ENCODE results near the gene H2AZ2. TPM values are rescaled to one million over a fixed set of nuclear protein-coding genes. Genes with fewer than 3 reads are reported as not detected.

The H2AZ2 gene
- total and polyA plus RNA-seq, 2 of the 4 experiments (the other 2 are of a cell fraction), result 156 to 162 TPM

DNA sequence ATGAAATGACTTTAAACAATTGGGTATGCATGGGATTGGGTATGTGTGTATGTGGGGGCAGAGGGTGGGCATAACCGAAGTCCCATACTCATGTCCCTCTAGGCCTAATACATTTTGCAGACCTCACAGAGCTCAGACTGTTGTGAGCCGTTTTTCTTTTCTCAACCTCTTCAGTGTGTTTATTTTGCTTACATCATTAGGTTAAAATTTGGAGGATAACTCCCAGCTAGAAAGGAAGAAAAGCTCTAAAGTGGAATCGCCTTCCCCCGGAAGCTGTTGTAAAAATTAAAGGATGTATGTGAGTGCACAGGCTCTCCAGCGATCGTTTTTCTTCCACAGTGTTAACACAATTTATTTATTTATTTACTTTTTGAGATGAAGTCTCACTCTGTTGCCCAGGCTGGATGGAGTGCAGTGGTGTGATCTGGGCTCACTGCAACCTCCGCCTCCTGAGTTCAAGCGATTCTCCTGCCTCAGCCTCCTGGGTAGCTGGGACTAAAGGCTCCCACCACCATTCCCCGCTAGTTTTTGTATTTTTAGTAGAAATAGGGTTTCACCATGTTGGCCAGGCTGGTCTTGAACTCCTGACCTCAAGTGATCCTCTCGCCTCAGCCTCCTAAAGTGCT, 1.5 kb upstream of the H2AZ2 start (continued):
- no peak for TF ChIP-seq FOS (IDR thresholded peaks at IDR 0.05; ENCODE audit: low read depth, low read length)

DNA sequence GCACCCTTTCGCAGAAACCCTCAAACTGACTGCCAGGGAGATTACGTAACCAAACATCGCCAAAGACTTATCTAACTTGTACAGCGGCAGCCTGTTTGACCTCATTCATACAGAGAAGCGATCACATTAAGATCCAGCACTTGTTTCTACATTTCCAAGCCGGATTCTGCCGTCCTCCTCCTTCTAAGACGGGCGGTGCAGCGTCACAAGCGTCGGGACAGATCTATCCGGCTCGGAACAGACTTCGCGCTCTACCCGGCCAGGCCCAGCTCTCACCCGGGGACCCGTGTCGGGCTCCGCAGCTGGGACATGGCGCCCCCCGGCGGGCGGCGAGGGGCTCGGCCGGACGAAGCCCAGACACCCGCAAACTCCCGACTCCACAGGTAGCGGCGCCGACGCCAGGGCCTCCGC, 373 bp downstream of the H2AZ2 start:
- WGBS, 2 experiments (ENCODE audit: extremely low coverage in 2 of 2, insufficient read length in 1 of 2), result 0% methylated on average over 15 of the region's 36 CpGs; no CpG with 5 or more reads in 1 of the 2 experiments
- TF ChIP-seq RAD21 (IDR thresholded peaks at IDR 0.05; ENCODE audit: low read length), result peak; percentile 82
- TF ChIP-seq NFE2L2 (IDR thresholded peaks at IDR 0.05; ENCODE audit: low read depth, low read length), result no peak
- TF ChIP-seq MXI1 (IDR thresholded peaks at IDR 0.05; ENCODE audit: borderline replicate concordance, low read depth, low read length), result no peak; the same call in 1 of the 2 replicates
- no peak for TF ChIP-seq MAFK (IDR thresholded peaks at IDR 0.05; ENCODE audit: low read depth, low read length)
- TF ChIP-seq BHLHE40 (IDR thresholded peaks at IDR 0.05; ENCODE audit: low read depth, low read length), result no peak
- peak; percentile 90 for TF ChIP-seq CEBPB (IDR thresholded peaks at IDR 0.05; ENCODE audit: low read depth, low read length)
- TF ChIP-seq, protein P1, sequence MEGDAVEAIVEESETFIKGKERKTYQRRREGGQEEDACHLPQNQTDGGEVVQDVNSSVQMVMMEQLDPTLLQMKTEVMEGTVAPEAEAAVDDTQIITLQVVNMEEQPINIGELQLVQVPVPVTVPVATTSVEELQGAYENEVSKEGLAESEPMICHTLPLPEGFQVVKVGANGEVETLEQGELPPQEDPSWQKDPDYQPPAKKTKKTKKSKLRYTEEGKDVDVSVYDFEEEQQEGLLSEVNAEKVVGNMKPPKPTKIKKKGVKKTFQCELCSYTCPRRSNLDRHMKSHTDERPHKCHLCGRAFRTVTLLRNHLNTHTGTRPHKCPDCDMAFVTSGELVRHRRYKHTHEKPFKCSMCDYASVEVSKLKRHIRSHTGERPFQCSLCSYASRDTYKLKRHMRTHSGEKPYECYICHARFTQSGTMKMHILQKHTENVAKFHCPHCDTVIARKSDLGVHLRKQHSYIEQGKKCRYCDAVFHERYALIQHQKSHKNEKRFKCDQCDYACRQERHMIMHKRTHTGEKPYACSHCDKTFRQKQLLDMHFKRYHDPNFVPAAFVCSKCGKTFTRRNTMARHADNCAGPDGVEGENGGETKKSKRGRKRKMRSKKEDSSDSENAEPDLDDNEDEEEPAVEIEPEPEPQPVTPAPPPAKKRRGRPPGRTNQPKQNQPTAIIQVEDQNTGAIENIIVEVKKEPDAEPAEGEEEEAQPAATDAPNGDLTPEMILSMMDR (conservative IDR thresholded peaks at IDR 0.05; ENCODE audit: low read depth, low read length), result peak; percentile 87
- TF ChIP-seq SMC3 (IDR thresholded peaks at IDR 0.05; ENCODE audit: low read depth, low read length), result peak; percentile 82
- TF ChIP-seq CHD1 (IDR thresholded peaks at IDR 0.05; ENCODE audit: low read depth, low read length), result no peak
- TF ChIP-seq, protein P2, sequence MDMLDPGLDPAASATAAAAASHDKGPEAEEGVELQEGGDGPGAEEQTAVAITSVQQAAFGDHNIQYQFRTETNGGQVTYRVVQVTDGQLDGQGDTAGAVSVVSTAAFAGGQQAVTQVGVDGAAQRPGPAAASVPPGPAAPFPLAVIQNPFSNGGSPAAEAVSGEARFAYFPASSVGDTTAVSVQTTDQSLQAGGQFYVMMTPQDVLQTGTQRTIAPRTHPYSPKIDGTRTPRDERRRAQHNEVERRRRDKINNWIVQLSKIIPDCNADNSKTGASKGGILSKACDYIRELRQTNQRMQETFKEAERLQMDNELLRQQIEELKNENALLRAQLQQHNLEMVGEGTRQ (IDR thresholded peaks at IDR 0.05; ENCODE audit: low read depth, low read length), result no peak
- peak; percentile 24; the same call in 1 of the 2 replicates for TF ChIP-seq MAZ (IDR thresholded peaks at IDR 0.05; ENCODE audit: borderline replicate concordance, low read depth, low read length)
- TF ChIP-seq POLR2A (IDR thresholded peaks at IDR 0.05; ENCODE audit: low read depth, low read length), result no peak
- TF ChIP-seq RFX5 (IDR thresholded peaks at IDR 0.05; ENCODE audit: low read depth, low read length), result 0 out of 2 replicates have a peak, but pooled peaks have one; percentile 33

More for the DNA sequence above, 373 bp downstream of the H2AZ2 start:
- H3K27ac ChIP-seq (ENCODE audit: insufficient read depth, low read length), result peak overlapping the region; percentile 81
- peak overlapping the region; percentile 78; the same call in 1 of the 2 replicates for H4K5ac ChIP-seq (ENCODE audit: low read depth, low read length)
- peak; percentile 78 for ATAC-seq (ENCODE audit: low read depth)
- peak overlapping the region; percentile 94 for H3K9ac ChIP-seq (ENCODE audit: low read depth, low read length)
- H2BK5ac ChIP-seq (ENCODE audit: low read depth, low read length, poor library complexity, severe bottlenecking), result peak overlapping the region; percentile 77
- peaks cover 3% of the 10 kb centered on the region; the same call in 1 of the 2 replicates for H3K9me1 ChIP-seq (ENCODE audit: insufficient read depth, low read length)
- H2AK9ac ChIP-seq (replicated peaks; ENCODE audit: low read depth, low read length, poor library complexity), result peak overlapping the region; percentile 75
- H2BK120ac ChIP-seq (ENCODE audit: low read depth, low read length), result 0 out of 2 replicates have a peak overlapping the region, but pooled peaks have one; percentile 26
- H3K27me3 ChIP-seq (ENCODE audit: control insufficient read depth, insufficient read depth, low read length), result no peaks in the 10 kb centered on the region
- no peak overlapping the region for H2AK5ac ChIP-seq (ENCODE audit: low read depth, low read length)
- H3K4me2 ChIP-seq (ENCODE audit: low read depth, low read length), result peak overlapping the region; percentile 96
- in situ Hi-C loops (cut with MboI; ENCODE audit: low sequenced_read_pairs) (loop anchor here (10.0 kb wide), 1 partner anchor 253 kb away; no protein-coding TSS in a partner anchor), dilution Hi-C loops (cut with HindIII; ENCODE audit: low sequenced_read_pairs, unreplicated experiment) (no loop called here), intact Hi-C loops (cut with micrococcal nuclease) (loop anchor here (1.0 to 5.0 kb wide), 3 partner anchors 98 to 259 kb away; partner anchors contain the start of gene OGDH)
- H3K4me3 ChIP-seq (ENCODE audit: insufficient read depth, low read depth, low read length), result peak overlapping the region; percentile 90
- peaks cover 12% of the 10 kb centered on the region for H4K20me1 ChIP-seq (ENCODE audit: insufficient read depth, low read length)
- peak; percentile 82 for DNase-seq
- H2AFZ ChIP-seq (replicated peaks; ENCODE audit: low read length, poor library complexity), result peak overlapping the region; percentile 95
- no peak overlapping the region for H4K91ac ChIP-seq (ENCODE audit: insufficient read depth, low read depth, low read length)
- BruUV-seq (replicated peaks), result no TSS peak
- peak overlapping the region; percentile 77 for H3K4ac ChIP-seq (ENCODE audit: low read depth, low read length)
- POLR2A ChIA-PET (ENCODE audit: unreplicated experiment), result no interaction called here
- H2BK20ac ChIP-seq (ENCODE audit: low read depth, low read length), result no peak overlapping the region
- CTCF ChIA-PET, result interaction anchor here (0.9 to 1.0 kb wide), 2 partner anchors 115 to 256 kb away, joined by 3 to 4 read pairs; no protein-coding TSS in a partner anchor
- peaks cover 2 to 20% of the 10 kb centered on the region in 2 experiments; a peak in 2 of 4 replicates for H3K79me1 ChIP-seq (ENCODE audit: low read depth in 1 of 2, low read length in 2 of 2)
- H3K36me3 ChIP-seq (ENCODE audit: control insufficient read depth, insufficient read depth, low read length), result no peaks in the 10 kb centered on the region
- peak overlapping the region; percentile 83; the same call in 1 of the 2 replicates for H3K18ac ChIP-seq (ENCODE audit: low read depth, low read length)
- no peaks in the 10 kb centered on the region for H3K9me3 ChIP-seq (ENCODE audit: control insufficient read depth, insufficient read depth, low read length)
- 0 out of 3 replicates have a peak overlapping the region, but pooled peaks have one; percentile 0 for H2BK15ac ChIP-seq (ENCODE audit: low read depth, low read length)
- H3K14ac ChIP-seq (replicated peaks; ENCODE audit: low read depth, low read length), result peak overlapping the region; percentile 75
- H3K4me1 ChIP-seq (ENCODE audit: control insufficient read depth, insufficient read depth, low read length), result peaks cover 2% of the 10 kb centered on the region; the same call in 1 of the 2 replicates
- peak overlapping the region; percentile 90 for H3K56ac ChIP-seq (ENCODE audit: extremely low read depth, insufficient read depth, low read length)
- peak overlapping the region; percentile 95 for H3K23ac ChIP-seq (ENCODE audit: low read depth, low read length)
- H4K8ac ChIP-seq (ENCODE audit: low read depth in 2 of 2, low read length in 2 of 2), result peak overlapping the region; percentile 2 to 4; a peak in 2 of 4 replicates
